Measurements from ENCODE around the gene EXOC6B.

Gene EXOC6B

DNA sequence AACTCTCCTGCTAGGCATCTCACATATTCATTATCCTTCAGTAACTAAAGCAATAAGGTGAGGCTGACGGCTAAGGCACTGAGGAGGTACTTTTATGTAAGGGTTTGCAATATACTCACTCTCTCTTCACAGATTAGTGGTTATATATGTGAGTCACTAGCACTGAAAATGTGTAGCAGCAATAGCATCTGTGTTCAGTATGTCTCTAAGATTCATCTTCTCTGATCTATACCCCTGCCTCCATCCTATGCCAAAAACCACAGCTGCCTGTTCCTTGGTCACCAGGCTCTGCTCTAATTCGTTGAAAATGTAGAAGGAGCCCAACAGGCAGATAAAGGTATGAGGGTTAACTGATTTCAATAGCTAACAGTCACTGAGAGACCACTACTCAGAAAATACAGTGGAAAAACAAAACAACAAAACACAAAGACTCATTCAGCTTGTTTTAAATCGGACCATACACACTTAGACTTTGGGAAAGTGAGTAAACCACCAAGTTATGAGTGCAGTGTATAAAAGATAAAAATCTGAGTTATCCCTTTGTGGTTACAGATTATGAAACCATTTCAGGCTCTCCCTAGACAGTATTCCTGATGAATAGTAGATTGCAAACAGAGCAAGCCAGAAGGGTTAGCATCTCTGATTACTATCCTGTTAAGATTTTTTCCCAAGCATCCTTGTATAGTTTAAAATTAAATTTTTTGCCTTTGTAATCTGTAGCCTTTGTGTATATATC lies 602.8 kb downstream of the EXOC6B start:
- no peak overlapping the region for H3K27ac ChIP-seq
- TF ChIP-seq ZFX (IDR thresholded peaks at IDR 0.05; ENCODE audit: borderline replicate concordance), result no peak
- TF ChIP-seq, protein P1, sequence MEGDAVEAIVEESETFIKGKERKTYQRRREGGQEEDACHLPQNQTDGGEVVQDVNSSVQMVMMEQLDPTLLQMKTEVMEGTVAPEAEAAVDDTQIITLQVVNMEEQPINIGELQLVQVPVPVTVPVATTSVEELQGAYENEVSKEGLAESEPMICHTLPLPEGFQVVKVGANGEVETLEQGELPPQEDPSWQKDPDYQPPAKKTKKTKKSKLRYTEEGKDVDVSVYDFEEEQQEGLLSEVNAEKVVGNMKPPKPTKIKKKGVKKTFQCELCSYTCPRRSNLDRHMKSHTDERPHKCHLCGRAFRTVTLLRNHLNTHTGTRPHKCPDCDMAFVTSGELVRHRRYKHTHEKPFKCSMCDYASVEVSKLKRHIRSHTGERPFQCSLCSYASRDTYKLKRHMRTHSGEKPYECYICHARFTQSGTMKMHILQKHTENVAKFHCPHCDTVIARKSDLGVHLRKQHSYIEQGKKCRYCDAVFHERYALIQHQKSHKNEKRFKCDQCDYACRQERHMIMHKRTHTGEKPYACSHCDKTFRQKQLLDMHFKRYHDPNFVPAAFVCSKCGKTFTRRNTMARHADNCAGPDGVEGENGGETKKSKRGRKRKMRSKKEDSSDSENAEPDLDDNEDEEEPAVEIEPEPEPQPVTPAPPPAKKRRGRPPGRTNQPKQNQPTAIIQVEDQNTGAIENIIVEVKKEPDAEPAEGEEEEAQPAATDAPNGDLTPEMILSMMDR (IDR thresholded peaks at IDR 0.05), result no peak

DNA sequence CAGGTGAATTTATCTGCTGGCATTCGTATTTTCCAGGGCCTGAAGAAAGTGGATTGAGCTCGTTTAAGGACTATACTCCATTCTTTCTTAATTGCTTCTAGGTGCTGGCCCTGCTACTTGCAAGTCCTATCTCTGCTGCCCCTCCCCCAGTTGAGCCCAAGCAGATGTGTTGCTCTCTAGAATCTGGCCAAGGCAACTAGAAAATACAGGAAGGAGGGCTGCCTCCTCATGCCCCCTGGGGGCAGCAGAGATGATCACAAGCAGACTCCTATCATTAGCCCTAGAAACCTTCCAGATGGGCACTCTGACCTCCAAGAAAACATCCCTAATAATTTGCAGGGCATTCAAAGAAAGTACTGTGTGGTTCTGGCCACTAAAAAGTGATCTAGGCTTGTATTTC lies 605.7 kb downstream of the EXOC6B start:
- TF ChIP-seq ZFX (IDR thresholded peaks at IDR 0.05; ENCODE audit: borderline replicate concordance), result no peak
- TF ChIP-seq, protein P1 (IDR thresholded peaks at IDR 0.05), result peak; percentile 37
- H3K27ac ChIP-seq, result no peak overlapping the region

DNA sequence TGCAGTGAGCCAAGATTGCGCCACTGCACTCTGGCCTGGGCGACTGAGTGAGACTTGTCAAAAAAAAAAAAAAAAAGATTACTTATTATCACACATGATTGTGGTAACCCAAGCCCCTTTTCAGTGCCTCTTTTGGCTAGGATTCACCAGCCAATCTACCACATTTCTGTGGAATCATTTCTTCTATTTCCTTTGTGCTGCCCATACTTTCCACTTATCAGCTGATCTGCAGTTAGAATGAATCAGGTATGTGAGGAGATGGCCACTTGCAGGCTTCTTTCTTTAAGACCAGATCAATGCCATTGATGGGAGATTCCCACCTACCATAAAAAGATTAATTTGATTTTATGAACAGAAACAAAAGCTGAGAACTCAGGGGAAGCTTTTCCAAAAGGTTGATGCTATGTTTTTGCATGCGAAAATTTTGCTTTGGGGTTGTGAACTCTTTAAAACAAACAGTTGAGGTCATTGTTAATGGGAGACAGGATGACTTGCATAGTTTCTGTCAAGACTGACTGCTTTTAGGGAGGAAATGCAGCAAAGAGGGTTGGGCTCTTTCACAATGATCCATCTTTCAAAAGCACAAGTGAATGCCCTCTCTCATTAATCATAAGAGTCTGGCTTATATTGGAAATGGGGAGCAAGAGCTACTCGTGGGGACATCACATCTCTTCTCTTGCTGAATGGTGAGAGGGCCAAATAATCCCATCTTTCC lies 611.2 kb downstream of the EXOC6B start:
- no peak for TF ChIP-seq ZFX (IDR thresholded peaks at IDR 0.05; ENCODE audit: borderline replicate concordance)
- TF ChIP-seq, protein P1 (IDR thresholded peaks at IDR 0.05), result no peak
- H3K27ac ChIP-seq, result no peak overlapping the region

DNA sequence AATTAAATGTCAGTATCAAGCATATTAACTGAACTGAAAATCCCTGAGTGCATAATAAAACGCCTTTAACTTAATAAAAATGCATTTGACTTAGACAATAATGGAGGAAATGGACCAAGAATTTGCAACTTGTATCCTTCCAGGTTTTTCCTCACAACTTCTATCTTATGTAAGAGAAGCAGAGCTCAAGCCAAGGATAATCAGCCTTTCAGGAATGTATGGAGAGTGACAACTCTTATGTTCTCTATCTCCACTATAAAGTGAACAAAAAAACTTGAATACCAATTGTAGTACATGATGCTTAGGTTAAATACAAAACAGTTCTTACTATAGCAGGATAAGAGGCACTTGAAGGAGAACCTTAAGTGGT lies 613.4 kb downstream of the EXOC6B start:
- no peak for TF ChIP-seq ZFX (IDR thresholded peaks at IDR 0.05; ENCODE audit: borderline replicate concordance)
- TF ChIP-seq, protein P1 (IDR thresholded peaks at IDR 0.05), result no peak

DNA sequence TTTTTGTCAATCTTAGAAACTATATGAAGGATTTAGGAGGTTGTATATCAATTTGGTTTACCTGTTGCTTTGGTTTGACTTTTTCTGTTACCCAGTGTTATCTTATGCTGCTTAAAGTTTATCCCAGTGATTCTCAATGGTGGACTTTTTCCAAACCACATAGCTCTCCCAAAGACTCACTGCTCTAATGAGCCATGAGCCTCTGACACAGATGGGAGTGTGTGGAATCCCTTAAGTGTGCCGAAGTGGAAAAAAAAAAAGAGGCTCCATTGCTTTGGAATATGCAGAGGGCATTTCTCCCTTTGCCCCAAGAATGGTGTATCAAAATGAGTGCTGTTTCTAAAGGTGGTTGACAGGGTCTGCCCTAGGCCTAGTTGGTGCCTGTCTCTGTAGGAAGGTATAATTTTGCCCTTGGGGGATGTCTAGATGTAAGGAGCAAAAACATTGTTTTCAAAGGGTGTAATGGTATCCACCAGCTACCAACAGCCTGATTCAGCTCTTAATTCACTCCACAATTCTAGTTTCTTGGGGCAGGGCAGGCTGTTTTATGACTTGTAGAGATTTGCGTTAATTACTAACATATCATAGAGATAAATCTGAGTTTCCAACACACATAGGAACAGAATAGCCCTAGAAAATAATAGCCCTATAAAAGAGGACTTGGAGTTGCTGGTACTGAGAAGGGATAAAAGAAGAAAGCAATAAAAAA lies 613.9 kb downstream of the EXOC6B start:
- no peak overlapping the region for H3K27ac ChIP-seq
- TF ChIP-seq, protein P1 (IDR thresholded peaks at IDR 0.05), result no peak
- TF ChIP-seq ZFX (IDR thresholded peaks at IDR 0.05; ENCODE audit: borderline replicate concordance), result no peak

More for the DNA sequence above, 613.4 kb downstream of the EXOC6B start:
- H3K27ac ChIP-seq, result no peak overlapping the region

DNA sequence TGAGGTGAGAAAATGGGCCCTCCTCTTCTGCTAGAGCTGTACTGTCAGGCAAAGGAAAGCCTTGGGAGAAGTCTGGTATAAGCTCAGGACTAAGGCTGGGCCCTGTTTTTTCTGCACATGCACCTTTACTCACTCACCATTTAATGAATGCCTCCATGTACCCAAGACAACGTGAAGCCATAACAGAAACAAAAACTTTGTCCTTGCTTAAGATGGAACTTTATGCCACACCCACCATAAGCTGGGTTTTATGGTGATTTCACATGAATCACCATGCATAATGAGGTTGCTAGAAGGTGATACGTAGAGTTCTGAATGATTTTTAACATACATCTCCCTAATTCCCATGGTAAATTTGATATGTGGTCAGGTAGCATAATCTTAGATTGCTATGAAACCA lies 614.5 kb downstream of the EXOC6B start:
- TF ChIP-seq, protein P1 (IDR thresholded peaks at IDR 0.05), result no peak
- no peak for TF ChIP-seq ZFX (IDR thresholded peaks at IDR 0.05; ENCODE audit: borderline replicate concordance)
- H3K27ac ChIP-seq, result no peak overlapping the region
